ENCODE data around the gene PPP1R12B.
"Not testable (repeated sequence)": the region's sequence is repeated elsewhere in the genome, so short reads cannot be mapped to it uniquely, and the experiment has no call there.

Gene PPP1R12B

DNA sequence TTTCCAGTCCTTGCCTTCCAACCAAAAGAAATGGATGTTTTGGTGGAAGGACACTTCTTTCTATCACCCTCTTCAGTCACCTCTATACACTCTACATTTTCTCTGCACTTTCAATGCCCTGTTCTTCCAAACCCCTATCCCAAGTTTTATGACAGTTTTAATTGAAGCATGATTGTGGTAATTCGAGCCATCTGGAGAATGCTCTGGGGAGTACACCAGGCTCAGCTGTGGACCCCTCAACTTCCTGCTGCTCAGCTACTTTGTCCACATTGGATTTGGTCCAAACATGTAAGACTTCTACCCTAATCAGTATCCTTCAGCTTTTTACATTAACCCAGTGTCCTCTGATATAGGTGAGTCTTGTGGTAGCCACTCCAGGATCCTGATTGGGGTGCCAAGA lies 232.1 kb downstream of the PPP1R12B start:
- DNase-seq (ENCODE audit: low spot score): no peak

DNA sequence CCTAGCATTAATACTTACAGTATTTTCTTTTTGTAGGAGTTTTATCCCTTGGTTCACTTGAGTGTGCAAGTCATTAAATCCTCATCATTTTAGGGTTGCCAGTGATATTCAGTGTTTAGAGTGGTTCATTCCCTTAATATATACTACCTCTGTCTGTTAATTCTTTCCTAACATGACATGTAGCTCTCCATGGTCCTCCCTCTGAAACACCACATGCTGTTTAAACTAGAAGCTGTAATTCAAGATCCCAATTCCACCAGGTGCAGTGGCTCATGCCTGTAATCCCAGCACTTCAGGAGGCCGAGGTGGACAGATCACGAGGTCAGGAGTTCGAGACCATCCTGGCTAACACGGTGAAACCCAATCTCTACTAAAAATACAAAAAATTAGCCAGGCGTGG lies 233.9 kb downstream of the PPP1R12B start:
- DNase-seq (ENCODE audit: low spot score): not testable (repeated sequence)

DNA sequence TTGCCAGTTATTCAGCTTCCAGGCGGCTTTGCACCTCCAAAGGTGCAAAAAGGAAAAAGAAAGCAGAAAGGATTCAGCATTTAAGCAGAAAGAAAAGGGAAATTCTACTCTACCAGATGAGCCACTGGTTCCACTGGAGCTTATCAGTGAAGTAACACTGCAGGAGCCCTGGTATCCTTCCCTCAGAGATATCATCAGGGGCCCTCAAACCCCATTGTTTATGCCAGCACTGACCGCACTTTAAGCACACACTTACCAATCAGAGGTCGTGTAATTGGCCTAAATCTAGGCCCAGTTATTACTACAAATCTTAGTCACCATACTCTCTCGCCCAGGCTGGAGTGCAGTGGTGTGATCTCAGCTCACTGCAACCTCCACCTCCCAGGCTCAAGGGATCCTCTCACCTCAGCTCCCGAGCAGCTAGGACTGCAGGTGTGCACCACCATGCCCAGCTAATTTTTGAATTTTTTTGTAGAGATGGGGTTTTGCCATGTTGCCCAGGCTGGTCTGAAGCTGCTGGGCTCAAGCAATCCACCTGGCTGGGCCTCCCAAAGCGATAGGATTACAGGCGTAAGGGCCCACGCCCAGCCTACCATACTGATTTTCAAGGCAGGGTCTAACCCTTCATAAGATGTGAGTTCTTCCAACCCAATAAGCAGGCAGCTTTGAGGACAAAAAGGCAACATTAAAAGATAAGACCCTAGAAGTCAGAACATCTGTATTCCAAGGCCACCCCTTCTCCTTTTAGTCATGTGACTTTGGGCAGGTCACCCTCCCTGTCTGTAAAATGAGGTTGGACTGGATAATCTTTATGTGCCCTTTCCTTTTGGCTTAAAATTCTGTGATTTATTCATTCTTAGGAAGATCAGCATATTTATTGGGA lies 236.4 kb downstream of the PPP1R12B start:
- no peak for DNase-seq (ENCODE audit: low spot score)

DNA sequence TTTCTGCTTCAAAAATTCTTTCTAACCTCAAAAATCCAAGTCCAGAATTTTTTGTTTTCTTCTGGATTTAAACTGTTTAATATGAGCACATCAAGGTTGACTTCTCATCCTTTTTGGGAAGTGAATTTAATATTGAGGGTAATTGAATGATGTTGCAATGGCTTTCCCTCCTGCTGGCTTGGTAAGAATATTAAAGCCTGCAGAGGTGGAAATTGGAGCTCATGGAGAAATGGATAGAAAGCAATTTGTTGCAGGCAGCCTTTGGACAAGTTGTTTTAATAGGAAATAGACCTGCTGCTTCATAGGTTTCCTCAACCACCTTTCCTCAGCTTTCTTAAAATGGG lies 237.1 kb downstream of the PPP1R12B start:
- no peak for DNase-seq (ENCODE audit: low spot score)

DNA sequence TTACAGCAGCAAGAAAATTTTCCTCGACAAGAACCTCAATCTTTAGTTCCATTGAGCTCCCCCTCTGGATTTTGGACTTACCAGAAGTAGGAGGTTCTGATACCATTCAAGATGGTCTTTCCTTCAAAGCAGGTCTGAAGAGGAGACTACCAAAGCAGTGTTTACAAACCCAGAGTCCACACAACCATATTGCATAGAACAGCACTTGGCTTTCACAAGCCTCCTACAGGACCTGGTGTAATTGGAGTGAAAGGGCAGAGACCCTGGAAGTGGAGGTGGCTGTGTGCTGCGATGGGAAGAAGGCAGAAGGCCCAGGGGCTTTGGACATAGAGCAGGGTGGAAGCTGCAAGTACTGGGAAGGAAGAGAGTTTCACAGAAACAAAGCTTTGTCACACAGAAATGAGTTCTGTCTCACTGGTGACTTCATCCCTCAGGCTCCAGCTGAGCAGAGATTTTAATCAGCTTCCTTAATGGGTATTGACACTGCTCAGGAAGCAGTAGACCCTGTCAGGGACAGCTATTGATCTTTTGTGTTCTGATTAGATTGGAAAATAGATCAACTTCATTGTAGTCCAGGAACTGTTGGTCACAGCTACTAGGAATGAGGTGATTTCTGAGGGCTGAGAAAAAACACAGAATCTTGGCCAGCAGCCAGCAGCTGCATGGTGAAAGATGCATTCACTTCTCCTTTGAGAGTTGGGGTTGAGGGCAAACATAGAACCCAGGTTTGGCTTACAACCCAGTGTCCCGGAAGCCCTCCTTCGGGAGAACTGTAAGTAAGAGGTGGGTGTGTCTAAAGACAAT lies 237.7 kb downstream of the PPP1R12B start:
- no peak for DNase-seq (ENCODE audit: low spot score)

DNA sequence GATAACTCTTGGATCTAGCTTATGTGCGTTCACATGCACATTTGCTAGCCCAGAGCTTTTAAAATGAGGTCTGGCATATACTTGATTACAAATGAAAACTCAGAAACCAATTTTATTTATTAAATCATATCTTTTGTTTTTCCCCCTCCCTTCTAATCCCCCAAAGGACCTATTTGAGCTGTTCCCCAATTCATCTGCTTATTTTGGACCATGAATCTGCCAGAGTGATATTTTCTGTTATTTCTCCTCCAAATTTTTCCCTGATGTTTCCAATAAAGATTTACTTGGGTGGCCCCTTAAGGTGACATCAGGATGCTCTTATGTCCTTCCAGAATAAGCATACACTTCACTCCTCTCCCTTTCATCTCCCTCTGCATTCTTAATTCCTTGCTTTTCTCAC lies 238.4 kb downstream of the PPP1R12B start:
- DNase-seq (ENCODE audit: low spot score): no peak

DNA sequence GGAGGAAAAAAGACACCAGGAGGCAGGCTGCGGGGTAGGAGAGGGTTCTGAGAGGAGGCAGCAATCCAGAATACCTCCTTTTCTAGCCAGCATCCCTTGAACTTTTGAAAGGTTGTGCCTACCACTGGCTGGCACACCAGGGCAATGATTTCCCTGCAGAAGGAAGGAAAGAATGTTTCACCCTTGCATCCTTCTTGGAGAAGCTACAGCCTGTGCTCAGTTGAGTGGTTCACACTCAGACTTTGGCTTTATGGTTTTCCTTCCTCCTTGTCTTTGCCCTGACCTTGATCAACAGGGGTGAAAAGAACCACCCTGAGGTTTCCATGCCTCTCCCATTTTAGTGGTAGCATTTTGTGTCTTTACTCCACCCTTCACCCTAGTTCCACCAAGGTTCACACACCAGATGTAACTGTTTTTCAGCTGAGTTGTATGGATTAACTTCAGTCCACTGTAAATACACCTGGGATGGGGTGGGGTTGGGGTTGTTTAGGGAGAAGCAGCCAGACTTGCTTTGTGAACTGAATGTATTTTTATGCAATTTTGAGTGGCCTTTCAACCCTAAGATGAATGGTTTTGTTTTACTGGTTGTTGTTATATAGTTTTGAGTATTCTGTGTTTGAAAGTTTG lies 239.5 kb downstream of the PPP1R12B start:
- DNase-seq (ENCODE audit: low spot score): no peak

DNA sequence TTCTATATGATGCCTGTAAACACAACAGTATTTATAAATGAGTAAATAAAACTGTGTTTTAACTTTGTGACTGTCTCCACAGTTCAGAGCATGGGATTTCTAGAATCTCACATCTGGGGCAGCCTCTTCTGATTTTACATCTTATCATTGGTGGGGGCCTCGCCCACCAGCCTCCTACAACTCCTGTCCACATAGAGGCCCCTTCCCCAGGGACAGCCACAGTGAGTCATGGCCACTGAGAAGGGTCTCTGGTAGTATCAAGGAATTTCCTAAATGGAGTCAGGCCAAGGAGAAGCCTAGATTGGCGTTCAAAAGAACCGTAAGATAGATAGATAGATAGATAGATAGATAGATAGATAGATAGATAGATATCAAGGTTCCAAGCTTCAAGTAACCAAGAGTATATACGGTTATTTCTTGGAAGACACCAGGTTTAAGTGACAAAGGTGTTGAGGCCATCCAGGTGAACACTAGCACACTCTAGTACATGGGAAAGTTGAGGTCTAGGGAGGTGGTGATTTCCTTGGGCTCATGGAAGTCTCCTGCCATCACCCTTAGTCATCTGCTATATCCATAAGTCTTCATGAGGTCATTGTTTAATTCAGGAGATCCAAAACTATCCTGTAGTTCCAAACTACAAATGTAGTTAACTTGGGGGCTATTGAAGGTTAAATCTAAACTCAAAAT lies 240.1 kb downstream of the PPP1R12B start:
- no peak for DNase-seq (ENCODE audit: low spot score)

DNA sequence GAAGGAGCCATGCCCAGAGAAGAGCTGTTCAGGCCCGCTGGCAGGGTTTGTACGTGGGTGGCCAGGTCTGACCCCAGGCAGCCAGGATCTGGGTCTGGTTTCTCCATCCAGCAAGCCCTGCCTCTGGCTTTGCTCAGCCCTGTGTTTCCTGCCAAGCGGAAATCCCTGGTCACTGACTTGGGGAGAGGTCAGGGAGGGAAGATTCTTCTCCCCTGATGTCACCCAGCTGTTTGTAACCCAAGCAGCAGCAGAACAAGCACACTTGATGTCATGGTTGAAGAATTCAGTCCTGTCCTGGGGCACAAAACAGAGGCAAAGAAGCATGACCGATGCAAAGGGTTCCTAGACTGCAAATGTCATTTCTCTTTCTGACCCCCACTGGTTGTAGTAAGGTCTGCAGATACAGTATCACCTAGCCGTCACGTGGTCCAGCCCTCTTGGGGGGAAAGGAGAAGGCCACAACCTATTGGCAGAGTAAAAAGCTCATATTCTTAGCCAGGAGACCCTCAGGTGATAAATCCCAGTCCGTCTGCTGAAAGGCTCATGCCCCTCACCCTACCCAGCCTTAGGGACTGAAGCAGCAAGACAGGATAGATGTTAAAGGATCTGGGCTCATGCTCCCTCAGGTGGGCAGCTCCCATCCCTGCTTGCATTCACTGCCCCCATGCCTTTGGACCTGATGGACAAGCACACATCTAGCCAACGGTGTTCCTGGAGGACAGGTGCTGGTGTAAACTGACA lies 240.9 kb downstream of the PPP1R12B start:
- no peak for DNase-seq (ENCODE audit: low spot score)

DNA sequence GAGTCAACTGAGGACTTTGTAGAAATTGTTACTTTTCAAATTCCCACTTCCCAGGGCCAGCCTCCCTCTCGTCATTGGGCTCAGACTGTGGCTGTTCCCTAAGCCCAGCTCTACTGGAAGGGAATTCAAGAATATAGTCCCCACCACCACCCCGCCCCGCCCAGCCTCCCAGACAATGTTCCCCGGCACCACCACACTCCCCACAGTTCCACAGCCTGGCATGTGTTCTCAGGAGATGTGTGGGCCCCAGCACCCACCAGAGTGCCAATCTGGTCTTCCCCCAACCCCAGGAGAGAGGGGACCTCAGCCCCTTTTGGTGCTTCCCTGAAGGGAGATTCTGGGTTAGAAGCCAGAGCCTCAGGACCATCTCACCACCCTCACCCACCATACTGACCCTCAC lies 241.6 kb downstream of the PPP1R12B start:
- DNase-seq (ENCODE audit: low spot score): no peak

DNA sequence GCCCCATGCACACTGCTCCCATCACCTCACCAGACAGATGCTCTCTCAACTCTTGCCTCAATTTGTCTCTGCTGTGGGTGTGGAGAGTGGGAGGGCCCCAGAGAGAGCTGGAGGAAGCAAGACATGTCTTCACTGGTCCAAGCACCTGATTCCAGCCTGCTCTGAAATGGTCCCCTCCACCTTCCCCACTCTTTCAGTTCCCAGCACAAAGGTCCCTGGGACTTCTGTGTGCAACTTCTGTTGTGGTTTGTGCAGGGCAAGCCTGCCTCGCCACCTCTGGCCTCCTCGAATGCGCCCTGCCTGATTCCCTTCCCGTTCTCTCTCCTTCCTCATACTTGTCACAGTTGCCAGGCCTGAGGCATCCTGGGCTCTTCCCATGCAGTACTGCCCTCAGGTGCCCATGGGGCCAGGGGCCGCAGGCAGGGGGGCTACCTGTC lies 242.5 kb downstream of the PPP1R12B start:
- DNase-seq (ENCODE audit: low spot score): no peak

DNA sequence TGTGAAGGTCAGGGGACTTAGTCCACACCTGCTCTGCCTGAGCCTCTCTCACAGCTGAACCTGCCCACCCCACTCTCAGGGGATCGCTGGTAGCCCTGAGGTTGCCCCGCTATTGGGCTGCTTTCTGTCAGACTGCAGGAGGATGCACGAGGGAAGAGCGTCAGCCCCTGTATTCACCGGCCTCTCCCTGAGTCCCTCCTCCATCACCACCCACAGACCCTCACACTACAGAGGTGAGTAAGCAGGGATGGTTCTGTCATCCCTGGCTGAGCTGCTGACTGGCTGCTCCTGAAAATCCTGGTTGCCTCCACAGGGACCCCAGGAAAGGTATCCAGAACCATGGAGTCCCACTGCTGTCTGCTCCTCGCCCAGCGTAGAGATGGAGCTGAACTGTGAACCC lies 243.0 kb downstream of the PPP1R12B start:
- no peak for DNase-seq (ENCODE audit: low spot score)

DNA sequence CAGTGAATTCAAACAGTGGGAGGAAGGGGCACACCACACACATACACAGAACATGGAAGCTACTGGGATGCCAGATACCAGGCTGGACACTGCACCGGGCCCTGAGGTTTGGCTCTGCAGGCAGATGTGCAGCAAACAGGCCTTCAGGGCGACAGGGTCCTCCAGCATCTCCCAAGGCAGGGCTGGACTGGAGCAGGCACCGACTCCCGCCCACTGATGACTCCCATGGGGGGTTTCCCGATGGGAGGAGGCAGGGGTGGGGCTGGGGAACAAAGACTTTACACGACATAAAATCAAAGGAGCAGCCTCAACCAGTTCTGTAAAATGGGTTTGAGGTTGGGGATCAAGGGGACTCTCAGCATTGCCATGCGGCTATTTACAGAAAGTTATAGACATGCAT lies 243.6 kb downstream of the PPP1R12B start:
- no peak for DNase-seq (ENCODE audit: low spot score)

DNA sequence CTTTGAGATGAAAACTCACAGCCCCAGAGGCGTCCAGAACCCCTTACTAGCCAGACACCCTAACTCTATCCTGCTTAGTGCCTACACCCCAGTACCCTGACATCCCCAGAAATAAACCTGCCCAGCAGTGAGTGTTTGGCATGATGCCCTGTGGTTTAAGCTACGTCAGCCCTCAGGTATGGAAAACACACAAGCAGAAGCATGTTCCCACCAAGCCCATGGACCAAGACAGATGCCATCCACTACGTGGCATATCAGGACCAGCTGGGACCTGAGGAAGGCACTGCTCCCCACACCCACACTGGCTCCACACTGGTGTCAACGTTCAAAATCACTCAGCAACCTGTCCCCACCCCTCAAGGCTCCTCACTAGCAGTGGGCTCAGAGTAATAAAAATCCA lies 245.3 kb downstream of the PPP1R12B start:
- DNase-seq (ENCODE audit: low spot score): no peak

DNA sequence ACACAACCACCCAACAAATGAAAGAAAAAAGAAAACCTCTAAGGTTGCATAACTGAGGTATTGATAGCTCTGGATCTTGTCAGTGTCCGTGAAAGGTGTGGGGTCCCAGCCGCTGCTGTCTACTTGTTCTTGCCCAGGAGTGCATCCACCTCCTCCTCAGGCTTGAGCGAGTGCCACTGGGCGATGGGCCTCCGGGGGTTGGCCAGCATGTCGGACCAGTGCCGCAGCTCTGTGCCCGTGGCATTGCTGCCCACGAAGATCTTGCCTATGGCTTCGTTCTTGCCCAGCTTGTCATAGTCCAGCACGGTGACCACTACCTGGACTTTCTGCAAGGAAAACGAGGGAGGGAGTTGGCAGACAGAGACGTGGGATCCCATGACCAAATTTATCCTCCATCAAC lies 248.1 kb downstream of the PPP1R12B start:
- no peak for DNase-seq (ENCODE audit: low spot score)

DNA sequence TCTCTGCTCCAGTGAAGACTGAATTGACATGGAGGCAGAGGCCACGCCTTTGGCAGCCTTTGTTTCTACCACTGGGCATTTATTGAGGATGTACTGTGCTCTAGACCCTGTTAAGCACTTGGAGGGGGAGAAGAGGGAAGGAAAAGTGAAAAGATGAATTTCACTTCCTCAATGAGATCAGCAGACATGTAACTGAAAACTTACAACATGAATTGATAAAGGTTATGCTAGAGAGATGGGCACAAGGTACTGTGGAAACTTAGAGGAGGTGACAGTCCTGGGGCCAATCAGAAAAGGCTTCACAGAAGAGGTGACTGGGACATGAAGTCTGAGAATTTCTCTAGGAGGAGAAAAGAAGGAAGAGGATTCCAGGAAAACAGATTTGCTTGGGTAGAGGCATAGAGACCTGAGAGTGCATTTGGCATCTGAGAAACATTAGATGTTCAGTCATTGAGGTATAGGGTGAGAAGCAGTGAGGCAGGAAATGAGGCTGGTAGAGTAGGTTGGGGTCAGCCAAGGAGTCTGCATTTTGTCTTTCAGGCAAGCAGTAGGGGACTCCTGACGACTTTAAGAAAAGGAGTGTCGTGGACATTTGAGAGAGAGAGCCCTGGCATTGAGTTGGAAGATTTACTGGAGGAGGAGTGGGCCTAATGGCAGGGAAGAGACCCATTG lies 248.7 kb downstream of the PPP1R12B start:
- no peak for DNase-seq (ENCODE audit: low spot score)

DNA sequence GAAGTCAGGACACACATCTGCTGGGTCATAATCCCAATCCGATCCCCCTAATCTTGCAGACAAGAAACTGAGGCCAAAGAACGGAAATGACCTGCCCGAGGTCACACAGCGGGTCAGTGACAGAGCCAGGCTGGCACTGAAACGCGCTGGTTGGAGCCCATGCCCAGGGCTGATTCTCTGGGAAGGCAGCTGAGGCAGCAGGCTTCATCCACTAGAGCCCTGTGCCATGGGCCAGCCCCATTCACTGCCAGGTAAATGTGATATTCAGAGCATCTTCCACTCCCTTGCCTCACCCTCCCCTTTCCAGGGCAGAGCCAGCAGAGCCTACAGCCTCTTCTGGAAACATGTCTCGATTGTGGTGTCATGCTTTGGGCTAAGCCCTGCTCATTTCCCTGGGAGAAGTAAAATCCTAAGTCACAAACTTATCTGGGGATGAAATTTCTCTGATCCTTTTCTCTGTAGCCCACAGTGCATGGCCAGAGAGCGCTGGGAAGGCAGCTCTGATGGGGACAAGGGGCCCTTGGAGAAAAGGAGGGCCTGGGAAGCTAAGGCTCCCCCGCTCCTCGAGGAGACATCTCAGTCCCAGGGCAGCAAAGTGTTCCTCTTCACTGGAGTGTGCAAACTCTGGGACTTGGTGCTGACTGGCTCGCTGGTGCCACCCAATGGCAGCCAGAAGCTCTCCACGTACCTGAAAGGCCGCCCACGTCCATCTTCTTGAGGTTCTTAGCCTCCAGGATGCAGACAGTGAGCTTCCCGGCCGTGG lies 251.4 kb downstream of the PPP1R12B start:
- DNase-seq (ENCODE audit: low spot score): peak; percentile 39

DNA sequence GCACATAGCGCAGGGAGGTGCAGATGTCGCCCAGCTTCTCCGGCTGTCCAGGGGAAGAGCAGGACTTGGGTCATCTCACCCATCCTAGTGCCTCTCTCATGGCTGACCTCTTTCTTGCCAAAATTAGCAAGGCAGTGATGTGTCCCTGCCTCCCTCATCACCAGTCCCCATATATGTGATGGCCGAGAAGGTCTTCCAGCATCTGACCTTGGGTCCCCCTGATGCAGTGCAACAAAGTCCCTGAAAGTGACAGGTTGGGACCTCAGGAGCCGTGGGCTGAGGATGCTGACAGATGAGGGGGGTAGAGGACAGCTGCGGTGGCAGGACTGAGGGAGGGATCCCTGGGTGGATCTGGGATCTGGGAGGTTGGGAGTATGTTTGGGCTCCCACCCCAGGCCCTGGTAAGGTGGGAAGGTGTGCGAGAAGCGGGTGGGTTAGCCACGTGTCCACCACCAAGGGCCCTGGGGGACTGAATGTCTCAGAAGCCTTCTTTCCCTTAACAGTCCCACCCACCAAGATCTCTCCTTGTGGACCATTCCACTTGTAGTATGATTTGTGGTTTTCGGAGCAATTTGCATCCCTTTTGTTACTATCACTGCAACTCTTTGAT lies 252.0 kb downstream of the PPP1R12B start:
- DNase-seq (ENCODE audit: low spot score): no peak

DNA sequence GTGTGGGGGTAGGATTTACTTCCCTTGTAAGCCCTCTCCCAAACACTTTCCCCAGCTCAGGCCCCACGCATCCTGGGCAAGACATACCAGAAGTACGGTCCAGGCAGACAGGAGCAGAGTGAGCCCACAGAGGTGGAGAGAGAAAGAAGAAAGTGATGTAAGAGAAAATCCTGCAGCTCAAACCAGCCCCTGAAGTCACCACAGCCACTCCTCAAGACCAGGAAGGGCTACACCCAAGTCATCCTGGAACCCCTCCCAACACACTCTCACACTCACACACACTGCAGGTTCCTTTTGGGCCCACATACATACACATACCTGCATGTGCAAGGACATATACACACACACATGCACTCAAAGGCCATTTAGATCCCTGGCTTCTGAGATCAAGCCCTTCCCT lies 254.9 kb downstream of the PPP1R12B start:
- no peak for DNase-seq (ENCODE audit: low spot score)

DNA sequence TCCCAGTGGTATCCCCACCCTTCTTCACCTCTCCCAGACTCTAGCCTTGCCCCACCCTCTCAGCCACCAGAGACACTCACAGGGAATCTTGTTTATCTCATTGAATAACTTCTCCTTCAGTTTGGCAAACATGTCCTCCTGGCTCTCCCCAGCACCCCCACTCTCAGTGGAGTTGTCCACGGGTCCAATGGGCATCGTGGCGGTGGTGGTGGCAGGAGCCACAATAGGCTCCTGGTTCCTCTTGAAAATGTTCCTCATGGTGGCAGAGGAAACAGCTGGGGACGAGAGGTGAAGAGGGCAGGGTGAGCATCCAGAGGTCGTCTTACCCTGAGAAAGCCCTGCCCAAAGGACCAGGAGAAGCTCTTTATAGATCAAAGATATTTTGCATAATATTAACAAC lies 257.0 kb downstream of the PPP1R12B start:
- no peak for DNase-seq (ENCODE audit: low spot score)
